ENCODE results near the gene CPS1. TPM values are rescaled to one million over a fixed set of nuclear protein-coding genes. Genes with fewer than 3 reads are reported as not detected.

CPS1 gene
- total RNA-seq, 4 donors from 2014 or later: 0.29 to 10.8 (median 5.5) TPM

- DNase-seq: no peak
- Histone ChIP-seq H3K27me3 (no peaks in the 10 kb centered on the region), H3K4me1 (no peaks in the 10 kb centered on the region), H3K9me3 (no peaks in the 10 kb centered on the region), H3K4me3 (no peak overlapping the region), H3K27ac (no peak overlapping the region), H3K36me3 (no peaks in the 10 kb centered on the region)
- TF ChIP-seq POLR2A (IDR thresholded peaks at IDR 0.05): no peak
- intact Hi-C loops (cut with DNase I; ENCODE audit: low total_unique reads): no loop called here
Observed at GRCh38 chr2:210727549-210727948, 171.2 kb downstream of the CPS1 start.

Other genes starting within 250 kb of the CPS1 start
- gene MYL1, start 241.4 kb upstream of the CPS1 start, total RNA-seq: under 1 TPM in 2 of 4 donors, not detected in 2; 0.48 to 0.88 TPM
- 10 to 100 TPM; 41.6 to 78.8 (median 42.0) TPM for gene LANCL1, start 79.8 kb upstream of the CPS1 start, total RNA-seq

Measured in uterus (tissue), 4 donors.